ENCODE results near the gene OR6X1.

DNA sequence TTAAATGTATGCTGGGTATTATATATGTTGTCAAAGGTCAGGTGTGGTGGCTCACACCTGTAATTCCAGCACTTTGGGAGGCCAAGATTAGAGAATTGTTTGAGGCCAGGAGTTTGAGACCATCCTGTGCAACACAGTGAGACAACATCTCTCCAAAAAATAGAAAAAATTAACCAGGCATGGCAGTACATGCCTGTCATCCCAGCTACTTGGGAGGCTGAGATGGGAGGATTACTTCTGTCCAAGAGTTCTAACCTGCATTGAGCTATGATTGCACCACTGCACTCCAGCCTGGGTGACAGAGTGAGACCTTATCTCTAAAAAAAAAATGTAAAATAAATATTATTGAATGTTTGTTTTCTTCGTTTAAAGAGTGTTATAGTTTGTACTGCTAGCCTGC is 11.3 kb upstream of the OR6X1 start:
- TF ChIP-seq POLR2AphosphoS5 (IDR thresholded peaks at IDR 0.05; ENCODE audit: low read depth, low read length): no peak
- no peak for TF ChIP-seq ASH2L (IDR thresholded peaks at IDR 0.05; ENCODE audit: low read length)
- TF ChIP-seq, protein P1, sequence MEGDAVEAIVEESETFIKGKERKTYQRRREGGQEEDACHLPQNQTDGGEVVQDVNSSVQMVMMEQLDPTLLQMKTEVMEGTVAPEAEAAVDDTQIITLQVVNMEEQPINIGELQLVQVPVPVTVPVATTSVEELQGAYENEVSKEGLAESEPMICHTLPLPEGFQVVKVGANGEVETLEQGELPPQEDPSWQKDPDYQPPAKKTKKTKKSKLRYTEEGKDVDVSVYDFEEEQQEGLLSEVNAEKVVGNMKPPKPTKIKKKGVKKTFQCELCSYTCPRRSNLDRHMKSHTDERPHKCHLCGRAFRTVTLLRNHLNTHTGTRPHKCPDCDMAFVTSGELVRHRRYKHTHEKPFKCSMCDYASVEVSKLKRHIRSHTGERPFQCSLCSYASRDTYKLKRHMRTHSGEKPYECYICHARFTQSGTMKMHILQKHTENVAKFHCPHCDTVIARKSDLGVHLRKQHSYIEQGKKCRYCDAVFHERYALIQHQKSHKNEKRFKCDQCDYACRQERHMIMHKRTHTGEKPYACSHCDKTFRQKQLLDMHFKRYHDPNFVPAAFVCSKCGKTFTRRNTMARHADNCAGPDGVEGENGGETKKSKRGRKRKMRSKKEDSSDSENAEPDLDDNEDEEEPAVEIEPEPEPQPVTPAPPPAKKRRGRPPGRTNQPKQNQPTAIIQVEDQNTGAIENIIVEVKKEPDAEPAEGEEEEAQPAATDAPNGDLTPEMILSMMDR (IDR thresholded peaks at IDR 0.05; ENCODE audit: control extremely low read depth in 1 of 3, insufficient read depth in 1 of 3, low read depth in 1 of 3, low read length in 3 of 3): no peak
- no peak for TF ChIP-seq GTF2F1 (IDR thresholded peaks at IDR 0.05; ENCODE audit: borderline replicate concordance, low read depth, low read length)
- TF ChIP-seq CREB1 (IDR thresholded peaks at IDR 0.05): no peak
- TF ChIP-seq POLR2A (IDR thresholded peaks at IDR 0.05; ENCODE audit: control extremely low read depth in 1 of 2, low read depth in 2 of 2, low read length in 2 of 2): no peak
- no peak for TF ChIP-seq CHD2 (IDR thresholded peaks at IDR 0.05; ENCODE audit: low read length)
